PFSK-1 (cell line): Measurements from ENCODE around the gene KRT40.

Experiments
- POLR2AphosphoS5 ChIP-seq: IDR thresholded peaks from 2 replicates; pipeline ENCODE4 v1.6.1; 2012; ENCODE audit warnings: low read depth, mild to moderate bottlenecking, control low read depth, low read length, moderate library complexity
- REST ChIP-seq, 2 experiments: IDR thresholded peaks; 2 replicates each; pipeline versions ENCODE4 v1.6.1 to v1.8.0; 2011 to 2012; ENCODE audit warnings: low read depth in 2 of 2, low read length in 2 of 2, control low read depth in 1 of 2, inconsistent platforms in 1 of 2, mild to moderate bottlenecking in 1 of 2, moderate library complexity in 1 of 2; ENCODE audit not compliant: insufficient read depth in 1 of 2
- SIN3A ChIP-seq: IDR thresholded peaks from 2 replicates; pipeline ENCODE4 v1.6.1; 2012; ENCODE audit warnings: mild to moderate bottlenecking, low read length, moderate library complexity, borderline replicate concordance; ENCODE audit not compliant: insufficient read depth
- TAF1 ChIP-seq: IDR thresholded peaks from 2 replicates; pipeline ENCODE4 v1.6.1; 2012; ENCODE audit warnings: low read length, control low read depth, borderline replicate concordance; ENCODE audit not compliant: insufficient read depth

GRCh38 chr17:40942553-40942952, 41.6 kb downstream of the KRT40 start:
- TF ChIP-seq SIN3A (no peak), POLR2AphosphoS5 (no peak), REST (IDR thresholded peaks at IDR 0.05; ENCODE audit: insufficient read depth in 1 of 2, low read depth in 2 of 2, low read length in 2 of 2) (no peak), TAF1 (no peak)
